A673 (cell line): ENCODE measurements around the gene KDM5A.

Source experiments
- EZH2 ChIP-seq: fragments of 200-600 bp; sonication (generic); IDR thresholded peaks from 2 replicates; pipeline ENCODE4 v1.6.1; 2017; ENCODE audit warnings: borderline replicate concordance, low read depth, mild to moderate bottlenecking, mixed read lengths, antibody characterized with exemption, low read length; ENCODE audit not compliant: poor library complexity, severe bottlenecking
- TF ChIP-seq, protein P1 (sequence below): fragments of 300-800, 200-600 bp; sonication (generic); conservative IDR thresholded peaks from 2 replicates; pipeline ENCODE4 v1.5.1; 2017; ENCODE audit warnings: low read depth, mild to moderate bottlenecking, antibody characterized with exemption, low read length, moderate library complexity, mixed read lengths

DNA sequence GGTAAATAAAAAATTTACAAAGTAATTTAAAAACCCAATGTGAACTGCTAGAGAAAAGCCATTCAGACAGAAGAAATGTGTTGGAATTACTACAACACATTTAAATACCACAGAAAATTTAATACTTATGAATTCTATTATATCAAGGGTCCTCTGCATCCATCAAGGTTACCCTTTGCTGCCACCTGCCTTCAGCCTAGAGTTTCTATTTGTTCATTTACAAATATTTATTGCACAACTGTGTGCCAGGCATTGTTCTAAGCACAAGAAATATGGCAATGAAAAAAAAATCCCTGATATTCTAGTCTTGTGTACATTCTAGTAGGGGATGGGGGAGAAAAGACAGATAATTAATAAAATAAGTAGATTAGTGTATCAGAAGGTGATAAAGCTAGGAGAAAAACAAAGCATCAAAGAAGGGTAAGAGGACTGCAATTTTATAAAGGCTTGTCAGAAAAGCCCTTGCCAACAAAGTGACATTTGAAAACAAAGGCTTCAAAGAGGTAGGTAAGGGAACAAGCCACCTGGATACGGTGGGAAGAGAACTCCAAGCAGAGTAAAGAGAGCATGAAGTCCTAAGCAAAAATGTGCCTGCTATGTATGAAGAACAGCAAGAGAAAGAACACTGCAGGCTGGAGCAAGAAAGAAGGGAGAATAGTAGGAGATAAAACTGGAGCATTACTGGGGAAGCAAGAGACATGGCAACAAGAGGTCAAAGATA, 67.4 kb downstream of the KDM5A start:
- no peak for TF ChIP-seq EZH2
- TF ChIP-seq, protein P1, sequence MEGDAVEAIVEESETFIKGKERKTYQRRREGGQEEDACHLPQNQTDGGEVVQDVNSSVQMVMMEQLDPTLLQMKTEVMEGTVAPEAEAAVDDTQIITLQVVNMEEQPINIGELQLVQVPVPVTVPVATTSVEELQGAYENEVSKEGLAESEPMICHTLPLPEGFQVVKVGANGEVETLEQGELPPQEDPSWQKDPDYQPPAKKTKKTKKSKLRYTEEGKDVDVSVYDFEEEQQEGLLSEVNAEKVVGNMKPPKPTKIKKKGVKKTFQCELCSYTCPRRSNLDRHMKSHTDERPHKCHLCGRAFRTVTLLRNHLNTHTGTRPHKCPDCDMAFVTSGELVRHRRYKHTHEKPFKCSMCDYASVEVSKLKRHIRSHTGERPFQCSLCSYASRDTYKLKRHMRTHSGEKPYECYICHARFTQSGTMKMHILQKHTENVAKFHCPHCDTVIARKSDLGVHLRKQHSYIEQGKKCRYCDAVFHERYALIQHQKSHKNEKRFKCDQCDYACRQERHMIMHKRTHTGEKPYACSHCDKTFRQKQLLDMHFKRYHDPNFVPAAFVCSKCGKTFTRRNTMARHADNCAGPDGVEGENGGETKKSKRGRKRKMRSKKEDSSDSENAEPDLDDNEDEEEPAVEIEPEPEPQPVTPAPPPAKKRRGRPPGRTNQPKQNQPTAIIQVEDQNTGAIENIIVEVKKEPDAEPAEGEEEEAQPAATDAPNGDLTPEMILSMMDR = 0 out of 2 replicates have a peak, but pooled peaks have one; percentile 24
